GM21360 (cell line): Measurements from ENCODE around the gene GAP43.
"Not testable (repeated sequence)": the region's sequence is repeated elsewhere in the genome, so short reads cannot be mapped to it uniquely, and the experiment has no call there.

Experiments used
- ATAC-seq: cut with Tn5 transposase; IDR thresholded peaks from one replicate; pipeline ENCODE4 v1.9.1; 2021; ENCODE audit warnings: mild to moderate bottlenecking, moderate library complexity; ENCODE audit not compliant: unreplicated experiment

Gene GAP43

GRCh38 chr3:115741650-115742049, 118.3 kb downstream of the GAP43 start:
- no peak for ATAC-seq

DNA sequence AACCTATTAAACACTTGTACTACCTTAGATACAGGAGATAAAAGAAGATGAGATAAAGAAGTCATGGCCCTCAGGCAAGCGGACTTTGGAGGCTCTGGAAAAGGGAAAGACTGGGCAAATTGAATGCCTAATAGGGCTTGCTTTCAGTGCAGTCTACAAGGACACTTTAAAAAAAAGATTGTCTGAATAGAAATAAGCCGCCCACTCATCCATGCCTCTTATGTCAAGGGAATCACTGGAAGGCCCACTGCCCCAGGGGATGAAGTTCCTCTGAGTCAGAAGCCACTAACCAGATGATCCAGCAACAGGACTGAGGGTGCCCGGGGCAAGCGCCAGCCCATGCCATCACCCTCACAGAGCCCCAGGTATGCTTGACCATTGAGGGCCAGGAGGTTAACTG, 121.2 kb downstream of the GAP43 start:
- ATAC-seq = not testable (repeated sequence)

- ATAC-seq = not testable (repeated sequence)
These were observed 129.7 kb downstream of the GAP43 start for GRCh38 chr3:115752978-115753377.

DNA sequence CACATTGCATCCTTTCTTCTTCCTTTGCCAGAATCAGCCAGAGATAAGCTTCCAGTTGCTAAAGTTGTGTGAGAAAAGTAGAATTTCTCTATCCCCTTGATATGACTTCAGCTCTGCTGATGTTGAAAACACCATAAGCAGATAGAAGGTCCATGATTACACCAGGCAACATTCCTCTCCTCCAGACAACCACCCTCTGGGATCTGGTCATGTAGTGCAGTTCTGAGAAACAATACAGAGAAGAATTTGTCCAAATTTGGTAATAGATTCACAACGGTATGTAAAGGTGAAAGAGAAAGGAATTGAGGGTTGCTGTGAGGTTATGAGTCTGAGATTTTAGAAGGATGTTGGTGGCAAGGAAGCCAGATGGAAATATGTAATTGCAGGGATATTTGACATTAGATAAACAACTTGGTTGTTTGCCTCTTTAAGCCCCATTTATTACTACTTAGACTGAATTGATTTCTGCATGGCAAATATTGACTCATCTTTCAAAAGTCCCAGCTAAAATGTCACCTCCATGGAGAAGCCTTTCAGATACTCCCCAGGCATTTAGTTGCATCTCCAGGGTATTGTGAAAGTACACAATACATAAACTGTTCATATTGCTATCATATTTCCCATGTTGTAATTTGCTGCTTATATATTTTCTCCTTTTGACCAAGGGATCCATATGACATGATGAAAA, 134.9 kb downstream of the GAP43 start:
- no peak for ATAC-seq

DNA sequence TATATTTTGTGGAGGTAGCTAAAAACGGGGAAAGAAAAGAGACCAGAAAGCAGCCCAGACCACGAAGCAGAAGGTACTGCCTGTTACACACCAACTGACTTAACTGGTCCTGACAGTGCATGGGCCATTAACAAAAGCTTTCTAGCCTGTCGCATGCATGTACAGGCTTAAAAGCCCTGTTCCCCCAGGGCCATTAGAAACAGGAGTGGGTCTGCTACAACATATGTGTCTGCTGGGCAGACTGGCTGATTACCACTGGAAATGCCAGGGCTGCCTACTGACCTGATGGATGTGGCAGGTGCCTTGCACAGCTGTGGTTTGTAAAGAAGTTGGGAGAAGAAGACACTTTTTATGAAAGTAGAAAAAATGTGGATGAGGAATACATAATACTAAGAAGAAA, 137.4 kb downstream of the GAP43 start:
- no peak for ATAC-seq

GRCh38 chr3:115761927-115762305, 138.6 kb downstream of the GAP43 start:
- ATAC-seq = no peak

GRCh38 chr3:115766587-115767482, 143.5 kb downstream of the GAP43 start:
- no peak for ATAC-seq

- no peak for ATAC-seq
These were observed 145.4 kb downstream of the GAP43 start for GRCh38 chr3:115768661-115769060.
